Bladder microvascular endothelial cell (primary cell): ENCODE measurements around the gene SPIC. TPM values are rescaled to one million over a fixed set of nuclear protein-coding genes. Genes with fewer than 3 reads are reported as not detected.

Experiments
- total RNA-seq: library from RNA; depleted of rRNA; stranded (reverse); fragments of >200 nt; gene quantifications from 2 replicates; pipeline ENCODE4 v1.2.3, GENCODE V29; 2014

Gene SPIC
- total RNA-seq: not detected in 2 replicates

GRCh38 chr12:101474711-101475386 lies at the start of gene SPIC:
Gene SPIC, plus strand, starts transcription at chr12:101475336. Its CDS starts 1,569 bp downstream, at chr12:101476905.

Other genes with a start within 250 kb of the SPIC start
- gene UTP20, start 195.2 kb upstream of the SPIC start, total RNA-seq: 8.4 and 25.9 TPM in 2 replicates
- gene ARL1, start 67.6 kb upstream of the SPIC start, total RNA-seq: 31.1 and 128 TPM in 2 replicates
- not detected in 2 replicates for gene MYBPC1, start 119.6 kb downstream of the SPIC start, total RNA-seq
- gene CHPT1, start 222.3 kb downstream of the SPIC start, total RNA-seq: 10.2 and 18.4 TPM in 2 replicates